Measurements from ENCODE around the gene GBP5.
"Not testable (repeated sequence)": the region's sequence is repeated elsewhere in the genome, so short reads cannot be mapped to it uniquely, and the experiment has no call there.

Gene GBP5, protein sequence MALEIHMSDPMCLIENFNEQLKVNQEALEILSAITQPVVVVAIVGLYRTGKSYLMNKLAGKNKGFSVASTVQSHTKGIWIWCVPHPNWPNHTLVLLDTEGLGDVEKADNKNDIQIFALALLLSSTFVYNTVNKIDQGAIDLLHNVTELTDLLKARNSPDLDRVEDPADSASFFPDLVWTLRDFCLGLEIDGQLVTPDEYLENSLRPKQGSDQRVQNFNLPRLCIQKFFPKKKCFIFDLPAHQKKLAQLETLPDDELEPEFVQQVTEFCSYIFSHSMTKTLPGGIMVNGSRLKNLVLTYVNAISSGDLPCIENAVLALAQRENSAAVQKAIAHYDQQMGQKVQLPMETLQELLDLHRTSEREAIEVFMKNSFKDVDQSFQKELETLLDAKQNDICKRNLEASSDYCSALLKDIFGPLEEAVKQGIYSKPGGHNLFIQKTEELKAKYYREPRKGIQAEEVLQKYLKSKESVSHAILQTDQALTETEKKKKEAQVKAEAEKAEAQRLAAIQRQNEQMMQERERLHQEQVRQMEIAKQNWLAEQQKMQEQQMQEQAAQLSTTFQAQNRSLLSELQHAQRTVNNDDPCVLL

DNA sequence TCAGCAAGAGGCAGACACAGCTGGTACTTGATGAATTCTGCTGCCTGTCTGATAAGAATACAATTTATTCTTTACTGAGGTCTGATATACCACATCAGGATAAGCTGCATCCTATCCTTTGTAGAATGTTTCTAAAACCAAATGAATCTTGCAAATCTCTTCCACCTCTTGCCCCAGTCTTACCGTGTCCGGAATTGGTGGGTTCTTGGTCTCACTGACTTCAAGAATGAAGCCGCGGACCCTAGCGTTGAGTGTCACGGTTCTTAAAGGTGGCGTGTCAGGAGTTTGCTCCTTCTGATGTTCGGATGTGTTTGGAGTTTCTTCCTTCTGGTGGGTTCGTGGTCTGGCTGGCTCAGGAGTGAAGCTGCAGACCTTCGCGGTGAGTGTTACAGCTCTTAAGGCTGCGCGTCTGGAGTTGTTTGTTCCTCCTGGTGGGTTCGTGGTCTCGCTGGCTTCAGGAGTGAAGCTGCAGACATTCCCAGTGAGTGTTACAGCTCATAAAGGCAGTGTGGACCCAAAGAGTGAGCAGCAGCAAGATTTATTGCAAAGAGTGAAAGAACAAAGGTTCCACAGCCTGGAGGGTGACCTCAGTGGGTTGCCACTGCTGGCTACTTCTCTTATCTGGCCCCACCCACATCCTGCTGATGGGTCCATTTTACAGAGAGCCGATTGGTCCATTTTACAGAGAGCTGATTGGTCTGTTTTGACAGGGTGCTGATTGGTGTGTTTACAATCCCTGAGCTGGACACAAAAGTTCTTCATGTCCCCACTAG, at the start of gene GBP5:
TSS of gene GBP5 (minus strand) at position 592 of the 773 bp plus-strand sequence. CDS start 3,305 bp downstream, outside the sequence.
- not testable (repeated sequence) for DNase-seq

DNA sequence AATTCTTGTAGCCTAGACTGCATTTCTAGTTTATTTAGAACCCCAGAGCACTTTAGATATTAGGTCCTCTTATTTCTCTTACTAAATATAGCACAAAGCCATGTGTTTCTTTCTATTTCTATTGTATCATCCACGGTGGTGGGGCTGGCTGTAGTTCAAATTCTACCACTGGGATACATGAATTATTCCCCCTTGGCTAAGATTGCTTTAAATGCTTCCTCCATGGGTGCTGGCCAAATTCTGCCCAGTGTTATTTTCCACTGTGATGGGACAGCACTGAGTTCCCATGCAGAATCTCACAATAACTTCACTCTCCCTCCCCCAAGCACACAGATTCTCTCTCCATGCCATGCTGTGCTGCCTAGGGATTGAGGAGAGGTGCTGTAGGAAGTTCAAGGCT, 49.7 kb upstream of the GBP5 start:
- DNase-seq: no peak

DNA sequence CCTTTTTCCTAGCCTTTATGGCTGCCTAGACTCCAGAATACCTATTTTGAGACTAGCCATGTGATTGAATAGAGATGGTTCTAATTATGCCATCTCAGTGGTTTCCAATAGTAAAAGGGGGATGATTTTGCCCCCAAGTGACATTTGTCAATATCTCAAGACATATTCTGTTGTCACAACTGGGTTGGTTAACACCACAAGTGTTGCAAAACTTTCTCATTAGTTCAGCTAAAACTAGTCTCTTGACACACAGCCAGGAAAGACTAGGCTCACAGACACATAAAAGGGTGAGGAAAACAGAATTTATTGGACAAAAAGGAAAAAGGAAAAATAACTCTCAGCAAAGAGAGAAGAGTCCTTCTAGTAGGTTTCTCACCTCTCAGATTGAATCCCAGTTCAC, 39.9 kb upstream of the GBP5 start:
- no peak for DNase-seq

DNA sequence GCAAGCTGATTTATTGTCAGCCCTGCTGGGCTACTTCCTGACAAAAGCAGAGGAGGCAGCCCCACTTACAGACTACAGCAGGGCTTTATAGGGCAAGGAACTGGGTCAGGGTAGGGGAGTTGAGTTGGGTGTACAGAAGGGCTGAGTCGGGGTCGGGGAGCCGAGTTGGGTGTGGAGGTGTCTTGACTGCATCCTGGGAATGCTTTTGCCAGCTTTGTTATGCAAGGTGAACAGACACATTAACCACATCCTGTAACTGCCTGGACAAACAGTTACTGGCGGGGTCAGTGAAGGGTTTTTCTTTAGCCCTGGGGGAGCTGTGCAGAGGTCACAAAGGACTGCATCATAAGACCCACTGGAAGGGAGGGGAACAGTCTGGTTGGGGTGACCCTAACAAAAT, 39.1 kb upstream of the GBP5 start:
- DNase-seq: no peak

DNA sequence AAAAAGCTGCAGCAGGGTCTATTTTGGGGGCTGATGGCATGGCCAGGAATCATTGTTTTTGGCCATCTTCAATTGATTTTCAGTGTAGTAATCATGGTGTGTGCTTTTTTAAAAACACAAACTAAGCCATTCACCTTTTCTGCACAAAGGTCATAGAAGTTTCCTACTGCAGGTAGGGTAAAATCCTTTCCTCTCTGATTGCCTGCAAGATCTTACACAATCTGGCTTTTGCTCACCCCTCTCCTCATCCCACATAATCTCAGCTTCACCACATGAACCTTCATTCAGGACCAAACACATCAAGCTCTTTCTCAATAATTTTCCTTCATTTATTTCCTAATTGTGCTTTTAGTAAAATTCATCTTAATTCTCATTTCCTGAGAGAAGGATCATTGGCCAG, 38.3 kb upstream of the GBP5 start:
- DNase-seq: no peak

DNA sequence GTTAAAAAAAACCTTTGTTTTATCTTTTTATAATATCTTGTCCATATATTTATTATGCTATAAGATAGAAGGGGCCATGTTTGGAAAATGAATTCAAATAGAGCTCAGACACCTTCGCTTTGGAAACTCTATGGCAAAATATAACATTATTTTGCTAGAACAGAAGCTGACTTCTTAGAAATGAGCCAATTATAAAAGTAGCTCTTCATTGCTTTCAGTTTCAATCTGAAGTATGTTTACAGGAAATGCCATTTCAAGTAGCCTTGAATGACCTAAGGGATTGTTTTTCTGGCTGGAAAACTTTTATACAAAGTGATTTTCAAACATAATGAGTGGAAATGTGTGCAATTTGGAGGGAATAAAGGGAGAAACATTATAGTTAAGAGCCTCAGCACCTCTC, 37.8 kb upstream of the GBP5 start:
- DNase-seq: no peak

DNA sequence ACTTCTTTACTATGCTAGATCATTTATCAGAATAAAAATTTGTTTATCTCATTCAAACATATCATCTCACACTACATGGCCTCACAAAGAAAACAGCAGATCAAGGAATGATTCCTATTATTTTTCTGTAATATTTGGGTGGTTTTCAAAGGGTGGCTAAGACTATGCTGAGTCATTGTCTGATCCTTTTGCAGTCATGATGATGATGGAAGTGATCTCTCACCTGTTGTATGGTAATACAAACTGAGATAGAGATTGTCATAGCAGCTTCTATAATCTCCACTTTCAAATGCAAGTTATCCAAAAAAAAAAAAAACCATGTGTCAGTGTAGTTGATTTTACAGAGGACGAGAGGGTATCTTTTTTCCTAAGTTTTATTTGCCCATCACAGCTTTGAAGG, 37.2 kb upstream of the GBP5 start:
- DNase-seq: no peak

DNA sequence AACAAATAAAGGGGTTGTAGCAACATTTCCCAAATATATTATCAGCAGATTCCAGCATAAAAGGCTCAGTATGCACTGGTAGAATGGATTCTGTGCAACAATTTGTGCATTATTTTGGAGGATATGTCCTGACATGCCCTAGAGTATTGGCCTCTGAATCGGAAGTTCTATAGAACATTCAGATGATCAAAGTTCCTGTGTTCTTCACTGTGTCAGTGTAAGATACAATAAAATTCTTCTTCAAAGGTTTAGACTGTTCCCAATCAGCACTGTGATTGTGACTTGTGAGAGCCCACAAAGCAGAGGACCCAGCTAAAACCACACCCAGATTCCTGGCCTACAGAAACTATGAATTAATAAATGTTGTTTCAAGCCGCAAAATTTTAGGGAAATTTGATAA, 33.6 kb upstream of the GBP5 start:
- no peak for DNase-seq

DNA sequence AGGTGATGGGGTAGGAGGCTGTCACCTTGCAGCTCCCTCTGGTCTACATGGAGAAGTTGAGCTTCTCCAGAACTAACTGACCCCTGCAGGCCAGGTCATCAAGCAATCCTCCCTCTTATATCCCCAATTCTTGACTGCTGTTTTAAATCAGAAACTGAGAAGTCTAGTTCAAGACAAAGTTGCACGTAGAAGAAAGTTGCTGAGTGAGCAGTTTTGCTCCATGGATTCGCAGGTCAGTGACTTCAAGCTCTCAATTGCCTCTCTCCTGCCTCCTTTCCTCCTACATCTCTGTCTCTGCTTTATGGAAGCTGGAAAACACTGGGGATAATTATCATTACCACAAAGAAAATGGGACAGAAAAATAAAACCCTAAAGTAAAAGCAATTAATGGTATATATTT, 32.8 kb upstream of the GBP5 start:
- DNase-seq: no peak

DNA sequence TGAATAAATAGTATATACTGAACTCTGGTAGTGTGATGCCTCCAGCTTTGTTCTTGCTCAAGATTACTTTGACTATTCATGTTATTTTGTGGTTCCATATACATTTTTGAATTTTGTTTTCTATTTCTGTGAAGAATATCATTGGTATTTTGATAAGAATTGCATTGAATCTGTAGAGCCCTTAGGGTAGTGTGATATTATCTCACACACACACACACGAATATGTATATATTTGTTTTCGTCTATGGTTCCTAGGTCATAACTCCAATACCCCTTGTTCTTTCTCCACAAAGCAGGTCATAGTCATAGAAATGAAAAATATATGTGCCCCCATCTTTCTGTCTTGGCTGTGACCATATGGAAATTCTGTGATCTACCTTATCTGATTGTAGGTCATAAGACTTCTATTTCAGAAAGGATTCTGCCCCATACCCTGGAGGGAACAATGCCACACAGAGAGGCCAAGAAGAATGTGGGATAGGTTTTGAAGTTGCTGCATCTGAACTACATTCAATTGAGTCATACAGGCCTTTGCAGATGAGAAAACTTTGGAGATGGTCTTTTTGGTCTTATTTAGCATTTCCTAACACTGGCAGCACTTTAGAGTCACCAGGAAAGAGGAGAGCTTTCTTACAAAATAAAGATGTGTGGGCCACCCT, 32.0 kb upstream of the GBP5 start:
- DNase-seq: no peak

DNA sequence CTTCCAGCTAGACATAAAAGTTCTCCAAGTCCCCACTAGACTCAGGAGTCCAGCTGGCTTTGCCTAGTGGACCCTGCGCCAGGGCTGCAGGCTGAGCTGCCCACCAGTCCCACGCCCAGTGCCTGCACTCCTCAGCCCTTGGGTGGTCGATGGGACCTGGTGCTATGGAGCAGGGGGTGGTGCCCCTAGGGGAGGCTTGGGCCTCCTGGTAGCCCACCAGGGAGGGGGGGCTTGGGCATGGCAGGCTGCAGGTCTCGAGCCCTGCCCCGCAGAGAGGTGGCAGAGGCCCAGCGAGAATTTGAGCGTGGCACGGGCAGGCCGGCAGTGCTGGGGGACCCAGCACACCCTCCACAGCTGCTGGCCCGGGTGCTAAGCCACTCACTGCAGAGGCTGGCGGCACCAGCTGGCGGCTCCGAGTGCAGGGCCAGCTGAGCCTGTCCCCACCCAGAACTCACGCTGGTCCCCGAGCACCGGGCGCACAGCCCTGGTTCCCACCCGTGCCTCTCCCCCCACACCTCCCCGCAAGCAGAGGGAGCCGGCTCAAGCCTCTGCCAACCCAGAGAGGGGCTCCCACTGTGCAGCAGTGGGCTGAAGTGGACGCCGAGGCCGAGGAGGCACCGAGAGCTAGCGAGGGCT, 30.2 kb upstream of the GBP5 start:
- no peak for DNase-seq

DNA sequence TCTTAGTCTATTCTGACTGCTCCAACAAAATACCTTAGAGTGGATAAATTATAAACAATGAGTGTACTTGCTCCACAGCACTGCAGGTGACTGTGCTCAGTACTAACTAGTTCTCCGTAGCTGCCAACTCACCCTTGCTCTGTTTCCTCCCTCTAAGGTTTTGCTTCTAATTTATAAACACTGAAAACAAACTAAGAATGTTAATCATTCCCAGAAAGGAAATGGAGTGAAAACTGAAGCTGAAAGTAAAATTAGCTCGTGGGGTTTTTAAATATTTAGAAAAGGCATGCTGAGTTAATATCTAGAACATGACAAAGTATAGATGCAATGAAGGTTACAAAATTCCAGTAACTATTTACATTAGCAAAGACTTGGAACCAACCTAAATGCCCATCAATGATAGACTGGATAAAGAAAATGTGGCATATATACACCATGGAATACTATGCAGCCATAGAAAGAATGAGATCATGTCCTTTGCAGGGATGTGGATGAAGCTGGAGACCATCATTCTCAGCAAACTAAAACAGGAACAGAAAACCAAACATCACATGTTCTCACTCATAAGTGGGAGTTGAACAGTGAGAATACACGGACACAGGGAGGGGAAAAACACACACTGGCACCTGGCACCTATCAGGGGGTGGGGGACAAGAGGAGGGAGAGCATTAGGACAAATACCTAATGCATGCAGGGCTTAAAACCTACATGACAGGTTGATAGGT, 27.2 kb upstream of the GBP5 start:
- DNase-seq: not testable (repeated sequence)

DNA sequence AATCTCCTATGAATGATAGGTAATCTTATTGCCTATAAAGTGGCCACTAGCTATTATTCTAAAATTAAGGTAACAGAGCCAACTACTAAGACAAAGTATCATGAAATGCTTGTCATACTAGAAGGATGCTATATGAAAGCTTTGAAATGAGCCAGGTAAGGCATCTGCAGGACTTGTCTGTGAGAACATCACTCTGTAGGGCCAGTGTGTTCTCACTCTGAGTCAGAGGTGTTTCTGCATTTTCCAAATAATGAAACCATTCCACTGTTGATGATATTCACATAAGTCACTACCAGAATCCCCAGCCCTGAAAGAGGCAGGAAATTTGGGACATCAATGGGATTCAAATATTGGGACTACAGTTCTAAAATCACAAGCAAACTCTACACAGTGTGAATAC, 25.8 kb upstream of the GBP5 start:
- DNase-seq: no peak

DNA sequence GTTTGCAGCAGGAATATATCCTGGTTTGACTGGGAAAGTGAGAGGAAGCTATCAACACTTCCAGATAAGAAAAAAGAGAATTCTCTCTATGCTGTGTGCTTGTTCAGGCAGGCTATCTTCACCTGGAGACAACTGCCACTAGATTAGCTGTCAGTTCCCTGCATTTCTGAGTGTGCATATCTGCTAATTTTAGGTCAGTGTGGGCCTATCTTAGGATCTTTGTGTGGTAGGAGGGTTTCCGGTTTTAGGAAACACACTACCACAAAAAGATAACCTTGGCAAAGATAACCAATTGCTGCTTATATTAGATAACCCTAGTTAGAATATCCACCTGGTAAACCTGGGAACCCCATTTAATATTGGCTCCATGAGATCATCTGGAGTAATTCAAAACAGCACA, 22.5 kb upstream of the GBP5 start:
- DNase-seq: no peak

DNA sequence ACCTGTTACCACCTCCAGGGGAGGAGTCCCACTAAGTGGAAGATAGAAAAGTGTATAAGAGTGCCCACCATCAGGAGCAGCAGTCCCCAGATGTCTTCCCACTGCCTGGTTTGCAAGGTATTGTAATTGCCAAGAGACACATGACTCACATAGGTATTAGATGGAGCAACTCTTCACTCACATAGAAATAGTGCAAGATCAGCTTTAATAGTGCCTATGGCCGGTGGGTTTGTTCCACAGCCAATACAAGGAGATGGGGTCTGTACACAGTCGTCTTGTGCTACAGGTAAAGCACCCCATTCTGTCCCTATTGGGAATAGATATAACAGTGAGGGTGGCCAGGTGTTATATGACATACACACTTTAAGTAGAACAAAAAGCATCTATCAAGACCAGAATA, 18.6 kb upstream of the GBP5 start:
- DNase-seq: no peak

DNA sequence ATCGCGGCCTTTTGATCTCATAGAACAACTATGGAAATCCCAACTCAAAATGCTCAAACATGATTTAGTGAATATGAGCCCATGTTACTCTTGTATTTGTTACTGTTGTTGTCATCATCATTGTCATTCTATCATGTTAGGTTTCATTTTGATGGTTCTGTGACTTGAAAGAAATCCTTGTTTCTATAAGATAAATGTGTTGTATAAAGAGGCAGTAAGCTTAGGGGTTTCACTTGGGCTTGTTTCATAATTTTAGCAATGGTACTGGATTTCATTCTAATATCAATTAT, 15.3 kb upstream of the GBP5 start:
- DNase-seq: no peak

DNA sequence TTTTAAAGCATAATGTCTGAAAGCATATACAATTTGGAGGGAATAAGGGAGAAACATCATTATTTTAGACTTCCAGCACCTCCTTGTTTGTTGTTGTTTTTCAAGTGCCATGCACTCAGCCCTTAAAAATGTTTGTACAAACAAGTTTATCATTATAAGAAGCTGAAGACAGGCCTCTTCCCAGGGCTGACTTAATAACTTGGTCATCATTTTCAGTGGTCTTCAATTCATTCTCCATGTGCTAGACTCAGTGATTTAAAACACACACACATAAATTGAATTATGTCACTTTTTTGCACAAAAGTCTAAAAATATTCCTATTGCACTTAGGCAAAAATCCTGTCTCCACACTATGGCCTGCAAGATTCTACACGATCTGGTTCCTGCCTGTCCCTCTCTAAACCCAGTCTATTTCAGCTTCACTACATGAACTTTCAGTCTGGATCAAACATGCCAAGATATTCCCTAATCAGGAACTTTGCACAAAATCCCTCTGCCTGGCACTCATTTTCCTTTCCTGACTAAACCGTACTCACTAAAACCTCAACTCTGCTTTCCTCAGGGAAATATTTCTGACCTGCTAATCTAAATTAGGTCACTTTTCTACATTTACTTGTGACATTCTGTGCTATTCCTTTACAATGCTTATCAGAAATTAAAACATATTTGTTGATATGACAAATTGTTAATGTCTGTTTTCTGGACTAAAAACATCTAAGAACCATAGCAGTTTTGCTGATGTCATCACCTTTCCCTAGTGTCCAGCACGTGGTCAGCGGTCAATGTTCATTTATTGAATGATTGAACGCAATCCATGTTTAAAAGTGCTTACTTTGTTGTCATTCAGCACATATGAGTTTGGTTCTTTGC, 14.8 kb upstream of the GBP5 start:
- DNase-seq: no peak

DNA sequence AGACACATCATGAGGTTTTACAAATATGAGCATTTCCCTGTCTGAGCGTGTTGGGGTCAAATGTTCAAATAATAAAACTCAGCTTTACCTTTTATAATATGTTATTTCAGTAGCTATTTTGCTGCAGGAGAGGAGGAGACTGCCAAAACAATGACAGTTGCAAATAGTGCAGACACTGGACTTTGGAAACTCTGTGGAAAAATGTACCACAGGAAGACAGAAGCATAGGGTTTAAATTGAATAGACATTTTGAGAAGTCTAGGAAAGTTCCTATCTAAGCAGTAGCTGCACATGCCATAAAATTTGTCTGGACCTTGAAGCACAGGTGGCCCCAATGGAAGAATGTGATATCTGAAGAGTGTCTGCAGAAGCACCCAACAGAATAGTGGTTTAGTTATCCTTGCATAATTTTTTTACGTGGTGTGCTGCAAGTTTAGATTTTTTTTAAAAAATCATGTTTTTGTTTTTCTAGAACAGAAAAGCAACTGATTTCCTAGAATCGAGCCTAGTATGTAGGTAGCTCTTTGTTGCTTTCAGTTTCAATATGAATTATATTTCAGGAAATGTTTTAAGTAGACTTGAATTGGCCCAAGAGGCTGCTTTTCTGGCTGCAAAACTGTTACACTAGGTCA, 14.0 kb upstream of the GBP5 start:
- no peak for DNase-seq

DNA sequence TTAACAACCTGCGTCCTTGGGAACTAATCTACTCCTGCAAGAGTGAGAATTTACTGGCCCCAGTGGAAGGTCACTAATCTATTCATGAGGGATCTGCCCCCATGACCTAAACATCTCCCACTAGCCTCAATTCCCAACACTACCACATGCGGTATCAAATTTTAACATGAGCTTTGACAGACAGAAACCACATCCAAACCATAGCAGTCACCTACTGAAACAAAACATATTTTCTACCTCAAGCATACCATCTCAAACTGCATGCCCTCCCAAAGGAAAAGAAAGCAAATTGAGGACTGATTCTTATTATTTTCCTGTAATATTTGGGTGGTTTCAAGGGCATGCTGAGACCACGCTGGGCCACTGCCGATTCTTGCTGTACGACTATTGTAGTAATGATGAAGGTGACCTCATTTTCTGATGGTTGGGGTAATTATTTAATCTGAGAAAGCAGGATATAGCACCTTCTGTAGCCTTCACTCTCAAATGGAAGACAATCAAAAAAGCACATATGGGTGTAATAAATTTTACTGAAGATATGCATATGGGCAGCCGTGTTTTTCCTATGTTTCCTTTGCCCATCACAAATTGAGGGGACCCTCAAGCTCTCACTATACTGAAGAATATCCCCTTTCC, 13.2 kb upstream of the GBP5 start:
- DNase-seq: no peak

DNA sequence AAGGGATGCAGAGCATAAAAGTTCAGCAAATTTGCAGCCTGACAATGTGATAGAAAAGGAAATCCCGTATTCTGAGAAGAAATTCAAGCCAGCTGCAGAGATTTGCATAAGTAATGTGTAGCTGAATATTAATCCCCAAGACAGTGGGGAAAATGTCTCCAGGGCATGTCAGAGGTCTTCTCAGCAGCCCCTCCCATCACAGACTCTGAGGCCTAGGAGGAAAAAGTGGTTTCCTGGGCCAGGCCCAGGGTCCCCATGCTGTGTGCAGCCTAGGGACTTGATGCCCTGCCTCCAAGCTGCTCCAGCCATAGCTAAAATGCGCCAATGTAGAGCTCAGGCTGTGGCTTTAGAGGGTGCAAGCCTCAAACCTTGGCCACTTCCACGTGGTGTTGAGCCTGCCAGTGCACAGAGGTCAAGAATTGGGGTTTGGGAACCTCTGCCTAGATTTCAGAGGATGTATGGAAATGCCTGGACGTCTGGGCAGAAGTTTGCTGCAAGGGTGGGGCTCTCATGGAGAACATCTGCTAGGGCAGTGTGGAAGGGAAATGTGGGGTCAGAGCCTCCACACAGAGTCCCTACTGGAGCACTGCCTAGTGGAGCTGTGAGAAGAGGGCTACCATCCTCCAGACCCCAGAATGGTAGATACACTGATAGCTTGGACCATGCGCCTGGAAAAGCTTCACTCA, 11.6 kb upstream of the GBP5 start:
- DNase-seq: not testable (repeated sequence)
